HG03354 (cell line): ENCODE data around the gene CHRNA5.
A peak's percentile ranks its signal among the peaks of the same experiment; 100 is the strongest.
"Not testable (repeated sequence)": the region's sequence is repeated elsewhere in the genome, so short reads cannot be mapped to it uniquely, and the experiment has no call there.

Experiments used
- ATAC-seq: cut with Tn5 transposase; IDR thresholded peaks from one replicate; pipeline ENCODE4 v1.9.1; 2021; ENCODE audit warnings: mild to moderate bottlenecking; ENCODE audit not compliant: unreplicated experiment, poor library complexity, severe bottlenecking

Gene CHRNA5

DNA sequence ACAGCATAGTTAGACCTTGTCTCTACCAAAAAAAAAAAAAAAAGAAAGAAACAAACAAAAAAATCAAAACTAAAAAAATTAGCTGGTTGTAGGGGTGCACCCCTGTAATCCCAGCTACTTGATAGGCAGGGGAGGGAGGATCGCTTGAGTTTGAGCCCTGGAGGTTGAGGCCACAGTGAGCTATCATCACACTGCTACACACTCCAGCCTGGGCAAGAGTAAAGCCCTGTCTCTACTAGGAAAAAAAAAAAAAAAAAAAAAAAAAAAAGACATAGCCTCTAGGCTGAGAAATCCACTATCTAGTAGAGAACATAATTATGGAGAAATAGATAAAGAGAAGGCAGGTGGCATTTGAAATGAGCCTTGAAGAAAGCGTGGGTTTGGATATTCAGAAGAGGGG is 2.2 kb upstream of the CHRNA5 start:
- no peak for ATAC-seq

DNA sequence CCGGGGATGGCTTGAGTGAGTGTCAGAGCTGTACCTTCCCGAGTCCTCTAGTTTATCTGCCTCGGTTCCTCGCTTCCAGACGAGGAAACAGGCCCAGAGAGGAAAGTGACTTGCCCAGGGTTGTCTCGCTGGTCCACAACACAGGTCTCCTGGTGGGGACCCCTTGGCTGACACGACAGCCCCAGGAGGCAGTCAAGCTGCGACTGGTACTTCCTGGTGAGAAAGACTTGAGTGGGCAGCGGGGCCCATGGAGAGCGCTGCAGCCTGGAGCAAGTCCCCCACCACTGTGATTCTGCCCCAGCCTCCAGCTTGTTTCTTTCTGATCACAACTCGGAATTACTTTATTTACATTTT is 600 bp upstream of the CHRNA5 start:
- ATAC-seq = peak; percentile 12

DNA sequence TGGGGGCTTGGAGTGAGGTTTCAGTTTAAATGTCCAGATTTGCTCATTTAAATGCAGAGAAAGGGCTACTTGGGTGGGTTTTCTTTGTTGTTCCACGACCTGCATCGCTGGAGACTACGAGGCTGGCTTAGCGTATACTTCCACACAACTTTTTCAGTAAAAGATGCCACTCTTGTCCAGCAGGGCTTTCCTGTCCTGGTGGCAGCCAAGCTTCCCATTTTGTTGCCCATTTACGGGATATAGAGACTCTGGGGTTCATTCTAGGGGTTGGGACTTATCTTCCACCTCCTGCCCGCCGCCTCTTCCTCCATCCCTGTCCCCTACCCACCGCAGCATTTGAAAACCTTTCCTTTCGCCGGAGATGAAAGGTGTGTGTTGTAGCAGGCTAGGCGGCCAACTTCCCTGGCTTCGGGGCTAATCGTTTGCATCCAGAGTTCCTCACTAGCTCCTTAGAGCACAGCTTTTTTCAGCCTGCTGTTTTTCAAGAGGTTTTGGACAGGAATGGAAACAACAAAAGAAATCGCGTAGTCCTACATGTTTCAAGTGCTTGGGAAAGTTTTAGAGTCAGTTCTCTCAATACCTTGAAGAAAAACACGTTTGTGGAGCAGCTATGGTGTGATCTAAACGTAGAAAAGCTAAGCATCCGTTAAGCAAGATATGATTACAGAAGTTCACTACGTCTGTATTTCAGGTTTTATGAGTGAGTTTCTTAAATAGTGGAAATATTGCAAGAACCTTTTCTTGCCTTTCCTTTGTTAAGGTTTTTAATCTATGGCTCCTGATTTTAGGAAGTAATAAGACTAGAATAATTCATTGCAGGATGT is 843 bp downstream of the CHRNA5 start:
- peak; percentile 37 for ATAC-seq

DNA sequence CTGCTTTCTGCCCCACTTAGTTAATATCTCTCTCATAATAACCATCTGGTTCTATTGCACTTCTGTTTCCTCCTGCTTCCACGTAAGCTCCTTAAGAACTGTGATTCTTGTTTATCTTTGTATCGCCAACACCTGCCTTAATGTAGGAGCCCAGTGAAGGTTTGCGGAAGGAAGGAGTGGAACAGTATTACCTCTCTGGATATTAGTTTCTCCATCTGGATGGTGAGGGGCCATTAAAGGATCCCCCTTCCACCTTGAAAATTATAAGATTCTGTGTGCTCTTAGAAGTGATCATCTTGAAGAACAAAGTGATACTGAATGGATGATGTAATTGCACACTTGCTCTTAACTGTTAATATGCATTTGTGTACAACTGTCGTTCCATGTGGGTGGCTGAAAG is 2.2 kb downstream of the CHRNA5 start:
- no peak for ATAC-seq

DNA sequence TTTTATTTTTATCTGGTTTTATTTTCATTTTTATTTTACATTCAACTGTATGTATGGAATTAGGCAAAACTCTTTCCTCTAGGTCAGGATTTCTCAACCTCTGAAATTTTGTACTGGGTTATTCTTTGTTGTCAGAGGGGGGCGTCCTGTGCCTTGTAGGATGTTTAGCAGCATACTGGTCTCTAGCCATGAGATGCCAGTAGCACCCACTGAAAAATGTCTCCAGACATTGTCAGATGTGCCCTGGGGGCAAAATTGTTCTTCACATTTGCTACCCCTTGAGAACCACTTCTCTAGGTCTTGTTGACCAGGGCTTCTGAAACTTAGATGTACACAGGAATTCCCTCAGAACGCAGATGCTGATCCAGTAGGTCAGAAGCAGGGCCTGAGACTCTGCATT is 5.4 kb downstream of the CHRNA5 start:
- no peak for ATAC-seq

DNA sequence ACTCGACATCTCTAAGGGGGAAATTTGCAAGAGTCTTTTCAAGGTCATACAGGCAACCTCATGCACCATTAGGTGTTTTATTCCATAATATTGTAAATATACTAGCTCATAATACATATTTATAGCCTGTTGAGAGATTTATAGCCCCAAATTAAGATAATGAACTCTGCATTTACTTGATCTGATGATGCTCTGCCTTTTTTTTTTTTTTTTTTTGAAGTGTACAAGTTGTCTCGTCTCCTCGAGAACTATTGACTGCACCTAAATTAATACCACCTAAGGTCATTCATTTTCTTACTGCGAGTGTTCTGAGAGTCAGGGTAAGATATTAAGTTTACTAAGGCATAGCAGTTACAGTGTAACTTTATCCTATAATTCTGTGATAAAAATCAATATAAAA is 6.1 kb downstream of the CHRNA5 start:
- ATAC-seq = no peak

DNA sequence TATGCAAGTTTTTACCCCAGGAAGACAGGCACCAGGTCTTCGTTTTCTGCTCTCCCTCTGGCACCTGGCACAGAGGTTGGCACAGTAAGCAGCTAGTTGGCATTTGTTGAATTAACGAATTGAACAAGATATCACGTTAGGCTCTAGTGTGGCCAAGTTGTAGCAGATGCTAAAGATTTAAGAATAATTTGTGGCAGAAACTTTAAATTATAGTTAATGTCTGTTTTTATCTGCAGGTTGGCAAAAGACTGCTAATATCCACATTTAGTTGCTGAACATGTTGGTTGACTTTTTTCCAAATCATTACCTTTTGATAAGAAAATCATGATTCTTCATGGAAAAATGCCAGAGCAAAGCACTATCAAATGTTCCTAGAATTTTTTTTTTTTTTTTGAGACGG is 8.1 kb downstream of the CHRNA5 start:
- no peak for ATAC-seq

DNA sequence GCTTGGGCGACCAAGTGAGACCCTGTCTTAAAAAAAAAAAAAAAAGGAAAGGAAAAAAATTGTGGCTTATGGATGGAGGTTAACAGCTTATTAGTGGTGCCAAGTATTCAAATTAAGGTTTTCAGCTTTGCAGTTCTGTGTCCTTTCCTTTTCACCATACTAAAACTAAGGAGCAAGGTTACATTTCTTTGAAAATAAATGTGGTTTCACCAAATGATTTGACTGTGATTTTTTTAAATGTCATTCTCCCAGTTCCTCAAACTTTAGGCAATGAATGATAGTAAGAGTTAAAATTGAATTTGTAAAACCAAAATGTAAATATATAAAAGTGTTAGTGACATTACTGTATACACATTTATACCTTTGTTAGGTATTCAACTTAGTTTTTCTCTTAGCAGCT is 9.6 kb downstream of the CHRNA5 start:
- ATAC-seq = no peak

DNA sequence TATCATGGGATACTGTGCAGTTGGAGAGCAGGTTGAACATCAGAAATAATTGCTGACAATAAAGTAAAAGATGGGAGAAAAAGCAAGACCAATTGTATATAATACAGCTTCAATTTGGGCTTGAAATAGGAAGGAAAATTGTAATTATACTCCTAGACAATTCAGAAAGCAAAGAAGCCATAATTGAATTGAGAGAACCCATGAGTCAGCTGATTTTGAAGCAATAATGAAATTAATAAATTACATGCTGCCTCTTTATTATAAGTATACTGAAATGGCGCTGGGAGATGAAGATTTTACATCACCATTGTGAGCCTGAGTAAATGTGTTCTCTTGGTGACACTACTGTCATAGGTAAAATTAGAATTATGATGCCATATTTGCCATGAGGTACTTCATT is 32.3 kb downstream of the CHRNA5 start:
- no peak for ATAC-seq

DNA sequence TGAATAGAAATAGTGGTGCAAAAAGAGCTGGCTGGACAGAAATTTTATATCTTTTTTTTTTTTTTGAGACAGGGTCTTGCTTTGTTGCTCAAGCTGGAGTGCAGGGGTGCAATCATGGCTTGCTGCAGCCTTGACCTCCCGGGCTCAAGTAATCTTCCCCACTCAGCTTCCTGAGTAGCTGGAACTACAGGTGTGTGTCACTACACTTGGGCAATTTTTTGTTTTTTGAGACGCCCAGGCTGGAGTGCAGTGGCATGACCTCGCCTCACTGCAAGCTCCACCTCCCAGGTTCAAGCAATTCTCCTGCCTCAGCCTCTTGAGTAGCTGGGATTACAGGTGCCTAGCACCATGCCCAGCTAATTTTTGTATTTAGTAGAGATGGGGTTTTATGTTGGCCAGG is 33.0 kb downstream of the CHRNA5 start:
- no peak for ATAC-seq

DNA sequence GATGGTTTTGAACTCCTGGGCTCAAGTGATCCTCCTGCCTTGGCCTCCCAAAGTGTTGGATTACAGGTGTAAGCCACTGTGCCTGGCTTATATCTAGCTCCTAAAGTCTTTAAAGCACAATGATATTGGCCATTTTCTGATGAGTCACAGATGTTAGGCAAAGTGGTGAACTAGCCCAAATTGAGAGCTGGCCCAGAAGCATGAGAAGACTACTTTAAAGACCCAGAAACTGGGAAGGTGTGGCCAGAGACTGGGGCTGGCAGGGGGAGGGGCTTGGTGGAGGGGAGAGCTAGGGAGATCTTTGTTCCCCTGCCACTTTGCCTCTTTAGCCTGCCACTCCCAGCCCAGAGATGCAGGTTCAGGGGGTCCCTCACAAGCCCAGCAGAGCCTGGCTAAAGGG is 33.9 kb downstream of the CHRNA5 start:
- no peak for ATAC-seq

DNA sequence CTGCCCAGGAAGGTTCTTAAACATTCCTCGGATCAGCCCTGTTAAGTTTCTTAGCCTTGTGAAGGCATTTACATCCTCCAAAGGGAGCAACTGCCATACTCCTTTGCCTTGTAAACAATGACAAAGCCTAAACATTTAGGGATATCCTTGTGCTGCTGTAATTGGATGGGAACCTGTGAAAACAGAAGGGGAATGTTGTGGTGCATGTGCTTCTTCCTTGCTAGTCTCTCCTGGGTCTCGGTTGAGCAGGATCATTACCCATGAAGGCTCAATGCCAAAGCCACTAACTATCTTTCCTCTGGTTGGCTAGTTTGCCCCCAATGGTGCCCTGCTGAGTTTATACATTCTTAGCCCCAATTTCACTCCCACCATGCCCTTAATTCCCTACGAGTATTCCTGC is 38.1 kb downstream of the CHRNA5 start:
- no peak for ATAC-seq

DNA sequence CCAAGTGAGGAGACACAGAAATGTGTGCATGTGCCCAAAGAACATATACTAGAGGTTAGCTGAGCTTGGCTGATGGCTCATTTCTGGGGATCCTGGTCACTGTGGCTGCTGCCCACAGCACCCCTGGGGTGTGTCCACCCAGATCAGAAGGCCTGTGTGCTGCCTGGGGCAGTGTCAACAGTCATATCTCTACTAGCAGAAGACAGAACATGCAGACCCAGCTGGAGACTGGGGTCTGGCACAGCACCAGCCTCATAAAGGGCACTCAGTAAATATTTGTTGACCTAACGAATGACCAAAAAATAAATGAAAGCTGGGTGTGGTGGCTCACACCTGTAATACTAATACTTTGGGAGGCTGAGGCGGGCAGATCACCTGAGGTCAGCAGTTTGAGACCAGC is 39.1 kb downstream of the CHRNA5 start:
- no peak for ATAC-seq

DNA sequence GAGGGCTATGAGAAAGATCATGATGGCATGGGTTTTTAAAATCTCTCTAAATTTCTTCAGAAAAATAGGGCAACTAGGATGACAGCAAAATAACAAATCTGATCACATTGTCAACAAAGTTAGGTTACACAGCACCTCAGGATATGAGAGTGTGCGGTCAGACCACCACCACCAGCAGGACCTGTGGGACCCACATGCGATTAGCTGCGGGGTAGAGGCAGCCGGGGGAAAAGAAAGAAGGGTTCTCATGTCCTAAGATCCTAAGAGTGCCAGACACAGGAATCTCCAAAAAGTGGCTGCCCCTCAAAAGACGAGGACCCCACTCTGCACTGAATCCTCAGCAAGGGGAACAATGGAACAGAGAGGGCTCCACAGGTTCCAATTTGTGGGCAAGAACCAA is 39.9 kb downstream of the CHRNA5 start:
- no peak for ATAC-seq

DNA sequence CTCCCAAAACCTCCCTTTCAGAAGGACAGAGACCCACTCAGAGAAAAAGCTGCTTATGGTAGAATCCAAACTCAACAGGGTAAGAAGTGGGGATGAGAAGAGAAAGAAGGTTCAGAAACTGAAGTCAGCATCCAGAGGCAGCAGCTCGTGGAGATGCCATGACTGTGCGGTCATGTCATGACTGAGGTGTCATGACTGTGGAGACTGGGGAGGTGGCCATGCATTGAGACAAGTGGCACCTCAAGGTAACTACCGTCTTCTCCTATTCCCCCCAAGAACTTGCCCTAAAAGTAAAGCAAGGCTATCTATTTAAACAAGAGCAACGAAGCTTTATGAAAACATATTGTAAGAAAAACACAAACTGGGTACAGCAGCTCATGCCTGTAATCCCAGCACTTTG is 40.4 kb downstream of the CHRNA5 start:
- ATAC-seq = no peak

DNA sequence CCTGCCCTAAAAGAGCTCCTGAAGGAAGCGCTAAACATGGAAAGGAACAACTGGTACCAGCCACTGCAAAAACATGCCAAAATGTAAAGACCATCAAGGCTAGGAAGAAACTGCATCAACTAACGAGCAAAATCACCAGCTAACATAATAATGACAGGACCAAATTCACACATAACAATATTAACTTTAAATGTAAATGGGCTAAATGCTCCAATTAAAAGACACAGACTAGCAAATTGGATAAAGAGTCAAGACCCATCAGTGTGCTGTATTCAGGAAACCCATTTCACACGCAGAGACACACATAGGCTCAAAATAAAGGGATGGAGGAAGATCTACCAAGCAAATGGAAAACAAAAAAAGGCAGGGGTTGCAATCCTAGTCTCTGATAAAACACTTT is 44.2 kb downstream of the CHRNA5 start:
- not testable (repeated sequence) for ATAC-seq

DNA sequence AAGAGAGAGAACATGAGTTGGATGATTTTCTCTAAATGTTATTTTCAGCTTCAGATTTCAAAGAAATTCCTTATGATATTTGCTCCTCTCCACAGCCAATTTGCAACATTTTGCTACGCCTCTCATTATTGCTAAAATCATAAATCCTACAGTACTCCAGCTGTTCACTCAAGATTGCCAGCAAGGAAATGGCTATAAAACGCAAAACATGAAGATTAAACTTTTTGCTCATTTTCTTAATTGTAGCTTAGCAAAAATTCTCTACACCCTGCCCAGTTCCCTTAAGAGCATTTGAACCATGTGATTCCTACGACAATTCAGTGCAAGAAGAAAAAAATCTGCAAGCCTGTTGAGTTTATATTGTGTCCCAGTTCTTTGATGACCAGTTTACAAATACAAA is 48.7 kb downstream of the CHRNA5 start:
- ATAC-seq = no peak

DNA sequence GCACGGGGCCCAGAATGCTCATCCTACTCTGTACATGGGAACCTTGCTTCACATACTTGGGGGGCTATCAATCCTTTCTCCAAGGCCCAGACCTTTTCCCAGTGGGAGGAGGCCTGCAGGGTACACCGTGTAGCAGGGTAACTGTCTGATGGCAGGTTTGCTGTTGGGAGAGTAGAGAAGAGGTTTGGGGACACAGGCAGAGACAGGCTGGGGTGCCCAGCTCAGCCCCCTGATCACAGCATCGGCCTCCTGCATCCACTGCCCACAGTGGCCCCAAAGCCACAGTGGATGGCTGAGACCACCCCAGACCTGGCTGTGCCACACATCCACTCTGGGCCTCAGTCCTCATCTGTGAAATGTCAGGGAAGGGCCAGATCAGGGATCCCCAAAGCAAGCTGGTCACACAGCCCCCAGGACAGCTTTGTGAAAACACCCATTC is 49.9 kb downstream of the CHRNA5 start:
- no peak for ATAC-seq

DNA sequence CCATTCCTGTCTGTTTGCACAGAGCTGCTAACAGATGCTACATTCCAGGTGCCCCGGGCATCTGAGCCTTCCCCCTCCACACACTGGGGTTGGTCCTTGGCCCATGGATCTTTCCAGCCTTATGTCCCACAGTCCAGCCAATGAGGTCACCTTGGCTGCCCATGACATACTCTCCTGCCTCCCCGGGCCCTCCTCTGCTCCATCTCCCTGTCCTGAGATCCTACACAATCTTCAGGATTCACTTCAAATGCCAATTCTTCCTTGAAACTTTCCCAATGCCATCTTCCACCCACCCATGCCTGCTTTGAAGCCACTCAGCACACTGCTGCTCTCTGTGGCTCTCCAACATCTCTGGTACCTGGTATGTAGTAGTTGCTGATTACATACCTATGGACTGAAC is 51.2 kb downstream of the CHRNA5 start:
- no peak for ATAC-seq

DNA sequence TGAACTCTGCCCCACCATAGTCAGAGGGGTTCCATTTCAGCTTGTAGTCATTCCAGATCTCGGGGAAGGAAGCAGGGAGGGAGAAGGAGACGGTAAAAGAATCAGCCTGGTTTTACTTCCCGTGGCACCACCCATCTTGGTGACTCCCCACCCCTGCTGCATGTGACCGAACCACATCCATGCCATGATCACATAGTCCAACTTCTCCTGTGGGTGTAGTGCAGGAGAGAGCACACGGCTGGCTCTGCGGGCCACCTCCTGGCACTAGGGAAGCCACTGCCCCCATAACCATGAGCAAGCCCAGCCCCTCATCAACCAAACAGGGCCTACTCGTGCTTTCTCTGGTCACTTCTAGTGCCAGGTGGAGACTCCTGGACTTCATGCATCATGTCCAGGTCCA is 51.8 kb downstream of the CHRNA5 start:
- ATAC-seq = no peak

DNA sequence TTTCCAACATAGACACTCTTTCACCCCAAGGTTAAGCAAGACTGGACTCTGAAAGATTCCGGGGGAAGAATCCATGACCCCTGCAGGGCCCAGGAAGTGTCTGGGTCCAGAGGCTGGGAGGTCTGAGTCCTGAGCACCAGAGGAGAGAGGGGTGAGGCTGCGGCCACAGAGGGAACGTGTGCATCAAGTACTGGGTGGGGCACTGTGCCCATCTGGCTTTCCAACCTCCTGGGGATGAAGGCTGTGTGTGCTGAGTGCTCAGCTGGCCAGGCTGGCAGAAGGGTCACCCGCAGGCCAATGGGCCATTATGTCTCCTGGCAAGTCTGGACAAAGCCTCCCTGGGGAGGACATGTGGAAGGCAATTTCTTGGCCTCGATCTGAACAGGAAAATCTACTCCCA is 52.2 kb downstream of the CHRNA5 start:
- no peak for ATAC-seq

DNA sequence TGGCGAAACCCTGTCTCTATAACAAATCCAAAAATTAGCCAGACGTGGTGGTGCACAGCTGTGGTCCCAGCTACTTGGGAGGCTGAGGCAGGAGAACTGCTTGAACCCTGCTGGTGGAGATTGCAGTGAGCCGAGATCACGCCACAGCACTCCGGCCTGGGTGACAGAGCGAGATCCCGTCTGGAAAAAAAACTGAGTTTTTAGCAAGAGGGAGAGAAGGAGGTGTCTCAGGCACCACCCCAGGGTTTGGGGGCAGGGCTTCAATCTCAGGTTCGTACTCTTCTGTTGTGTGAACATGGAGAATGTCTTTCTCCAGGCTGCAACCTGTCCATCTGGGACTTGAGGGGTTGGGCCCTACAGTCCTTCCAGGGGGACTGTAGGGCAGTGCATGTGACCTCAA is 52.7 kb downstream of the CHRNA5 start:
- no peak for ATAC-seq
